HepG2 (cell line): Measurements from ENCODE around the gene MCRIP2. TPM values are rescaled to one million over a fixed set of nuclear protein-coding genes. Genes with fewer than 3 reads are reported as not detected.

Experiments
- ZBTB39 ChIP-seq: sonication (generic); formaldehyde crosslinking; IDR thresholded peaks from 2 replicates; pipeline ENCODE4 v1.5.0; 2020; ENCODE audit warnings: missing genetic modification reagents
- ZNF3 ChIP-seq: IDR thresholded peaks from 2 replicates; pipeline ENCODE4 v1.7.0; 2017; ENCODE audit warnings: inconsistent platforms
- ZNF343 ChIP-seq: sonication (generic); formaldehyde crosslinking; IDR thresholded peaks from 2 replicates; pipeline ENCODE4 v1.4.0; 2020; ENCODE audit warnings: mild to moderate bottlenecking, missing genetic modification reagents
- ZNF646 ChIP-seq: sonication (generic); formaldehyde crosslinking; IDR thresholded peaks from 2 replicates; pipeline ENCODE4 v1.9.0; 2021; ENCODE audit warnings: mild to moderate bottlenecking, missing genetic modification reagents
- polyA plus RNA-seq, 8 experiments: library from polyadenylated mRNA; depleted of rRNA in 3 of 8; stranded (reverse) in 7 of 8; unstranded in 1 of 8; fragments of >200 nt; fragmentation: Illumina TruSeq in 4 of 8; extraction: Trizol in 4 of 8; gene quantifications; 2 replicates each; pipeline versions ENCODE4 v1.2.1 to v1.2.3, GENCODE V29; 2011 to 2016; ENCODE audit warnings: low read depth in 4 of 8, missing spikeins in 1 of 8, mixed read lengths in 1 of 8; ENCODE audit not compliant: insufficient read depth in 1 of 8
- total RNA-seq, 5 experiments: library from RNA; depleted of rRNA; stranded (reverse); fragments of >200 nt; fragmentation: Illumina TruSeq; extraction: Trizol; gene quantifications; 2 replicates each; pipeline ENCODE4 v1.2.3, GENCODE V29; 2016; ENCODE audit warnings: low read depth in 1 of 5
- TF ChIP-seq, protein P1 (sequence below): sonication (generic); formaldehyde crosslinking; IDR thresholded peaks from 2 replicates; pipeline ENCODE4 v1.4.0; 2020; ENCODE audit warnings: missing genetic modification reagents
- TF ChIP-seq, protein P2 (sequence below): sonication (generic); formaldehyde crosslinking; IDR thresholded peaks from 2 replicates; pipeline ENCODE4 v1.9.0; 2022; ENCODE audit warnings: missing genetic modification reagents, mild to moderate bottlenecking, borderline replicate concordance
- TF ChIP-seq, protein P3 (sequence below): sonication (generic); formaldehyde crosslinking; IDR thresholded peaks from 2 replicates; pipeline ENCODE4 v1.4.0; 2020; ENCODE audit warnings: missing genetic modification reagents

MCRIP2 gene
- total and polyA plus RNA-seq, 2 of the 13 experiments (the other 11 are each of a cell fraction or from before 2014, with no cell fraction given): 39.6 to 76.7 TPM

DNA sequence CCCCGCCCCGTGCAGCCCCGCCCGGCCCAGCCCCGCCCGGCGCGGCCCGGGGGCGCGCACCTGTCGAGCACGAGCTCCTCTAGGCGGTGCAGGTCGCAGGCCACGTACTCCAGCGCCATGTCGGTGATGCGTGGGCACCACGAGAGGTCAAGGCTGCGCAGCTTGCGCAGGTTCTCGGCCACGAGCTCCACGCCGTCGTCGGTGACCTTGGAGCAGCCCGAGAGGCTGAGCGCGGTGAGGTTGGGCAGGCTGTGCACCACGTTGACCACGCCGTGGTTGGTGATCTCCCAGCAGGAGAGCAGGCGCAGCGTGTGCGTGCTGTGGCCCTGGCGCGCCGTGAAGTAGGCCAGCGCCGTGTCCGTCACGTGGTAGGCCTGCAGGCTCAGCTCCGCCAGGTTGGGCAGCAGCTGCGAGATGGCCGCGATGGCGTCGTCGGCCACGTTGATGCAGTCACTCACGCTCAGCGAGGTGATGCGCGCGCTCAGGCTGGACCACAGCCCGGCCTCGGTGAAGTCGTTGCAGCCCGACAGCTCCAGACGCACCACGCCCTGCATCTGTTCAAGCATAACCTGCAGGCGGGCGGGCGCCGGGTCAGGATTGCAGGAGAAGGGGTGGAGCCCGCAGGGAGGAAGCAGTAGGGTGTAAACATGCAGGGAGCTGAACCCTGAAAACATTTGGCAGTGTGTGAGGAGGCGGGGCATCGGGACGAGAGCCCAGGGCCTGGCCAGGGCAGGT, 53.9 kb downstream of the MCRIP2 start (continued):
- TF ChIP-seq, protein P1, sequence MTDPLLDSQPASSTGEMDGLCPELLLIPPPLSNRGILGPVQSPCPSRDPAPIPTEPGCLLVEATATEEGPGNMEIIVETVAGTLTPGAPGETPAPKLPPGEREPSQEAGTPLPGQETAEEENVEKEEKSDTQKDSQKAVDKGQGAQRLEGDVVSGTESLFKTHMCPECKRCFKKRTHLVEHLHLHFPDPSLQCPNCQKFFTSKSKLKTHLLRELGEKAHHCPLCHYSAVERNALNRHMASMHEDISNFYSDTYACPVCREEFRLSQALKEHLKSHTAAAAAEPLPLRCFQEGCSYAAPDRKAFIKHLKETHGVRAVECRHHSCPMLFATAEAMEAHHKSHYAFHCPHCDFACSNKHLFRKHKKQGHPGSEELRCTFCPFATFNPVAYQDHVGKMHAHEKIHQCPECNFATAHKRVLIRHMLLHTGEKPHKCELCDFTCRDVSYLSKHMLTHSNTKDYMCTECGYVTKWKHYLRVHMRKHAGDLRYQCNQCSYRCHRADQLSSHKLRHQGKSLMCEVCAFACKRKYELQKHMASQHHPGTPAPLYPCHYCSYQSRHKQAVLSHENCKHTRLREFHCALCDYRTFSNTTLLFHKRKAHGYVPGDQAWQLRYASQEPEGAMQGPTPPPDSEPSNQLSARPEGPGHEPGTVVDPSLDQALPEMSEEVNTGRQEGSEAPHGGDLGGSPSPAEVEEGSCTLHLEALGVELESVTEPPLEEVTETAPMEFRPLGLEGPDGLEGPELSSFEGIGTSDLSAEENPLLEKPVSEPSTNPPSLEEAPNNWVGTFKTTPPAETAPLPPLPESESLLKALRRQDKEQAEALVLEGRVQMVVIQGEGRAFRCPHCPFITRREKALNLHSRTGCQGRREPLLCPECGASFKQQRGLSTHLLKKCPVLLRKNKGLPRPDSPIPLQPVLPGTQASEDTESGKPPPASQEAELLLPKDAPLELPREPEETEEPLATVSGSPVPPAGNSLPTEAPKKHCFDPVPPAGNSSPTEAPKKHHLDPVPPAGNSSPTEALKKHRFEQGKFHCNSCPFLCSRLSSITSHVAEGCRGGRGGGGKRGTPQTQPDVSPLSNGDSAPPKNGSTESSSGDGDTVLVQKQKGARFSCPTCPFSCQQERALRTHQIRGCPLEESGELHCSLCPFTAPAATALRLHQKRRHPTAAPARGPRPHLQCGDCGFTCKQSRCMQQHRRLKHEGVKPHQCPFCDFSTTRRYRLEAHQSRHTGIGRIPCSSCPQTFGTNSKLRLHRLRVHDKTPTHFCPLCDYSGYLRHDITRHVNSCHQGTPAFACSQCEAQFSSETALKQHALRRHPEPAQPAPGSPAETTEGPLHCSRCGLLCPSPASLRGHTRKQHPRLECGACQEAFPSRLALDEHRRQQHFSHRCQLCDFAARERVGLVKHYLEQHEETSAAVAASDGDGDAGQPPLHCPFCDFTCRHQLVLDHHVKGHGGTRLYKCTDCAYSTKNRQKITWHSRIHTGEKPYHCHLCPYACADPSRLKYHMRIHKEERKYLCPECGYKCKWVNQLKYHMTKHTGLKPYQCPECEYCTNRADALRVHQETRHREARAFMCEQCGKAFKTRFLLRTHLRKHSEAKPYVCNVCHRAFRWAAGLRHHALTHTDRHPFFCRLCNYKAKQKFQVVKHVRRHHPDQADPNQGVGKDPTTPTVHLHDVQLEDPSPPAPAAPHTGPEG (CRISPR knock-in tag): peak; percentile 92
- TF ChIP-seq, protein P2, sequence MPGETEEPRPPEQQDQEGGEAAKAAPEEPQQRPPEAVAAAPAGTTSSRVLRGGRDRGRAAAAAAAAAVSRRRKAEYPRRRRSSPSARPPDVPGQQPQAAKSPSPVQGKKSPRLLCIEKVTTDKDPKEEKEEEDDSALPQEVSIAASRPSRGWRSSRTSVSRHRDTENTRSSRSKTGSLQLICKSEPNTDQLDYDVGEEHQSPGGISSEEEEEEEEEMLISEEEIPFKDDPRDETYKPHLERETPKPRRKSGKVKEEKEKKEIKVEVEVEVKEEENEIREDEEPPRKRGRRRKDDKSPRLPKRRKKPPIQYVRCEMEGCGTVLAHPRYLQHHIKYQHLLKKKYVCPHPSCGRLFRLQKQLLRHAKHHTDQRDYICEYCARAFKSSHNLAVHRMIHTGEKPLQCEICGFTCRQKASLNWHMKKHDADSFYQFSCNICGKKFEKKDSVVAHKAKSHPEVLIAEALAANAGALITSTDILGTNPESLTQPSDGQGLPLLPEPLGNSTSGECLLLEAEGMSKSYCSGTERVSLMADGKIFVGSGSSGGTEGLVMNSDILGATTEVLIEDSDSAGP (CRISPR knock-in tag): peak; percentile 73
- TF ChIP-seq ZNF343 (CRISPR knock-in tag): 0 out of 2 replicates have a peak, but pooled peaks have one; percentile 65
- 0 out of 2 replicates have a peak, but pooled peaks have one; percentile 28 for TF ChIP-seq ZNF3 (CRISPR knock-in tag)
- TF ChIP-seq ZBTB39 (CRISPR knock-in tag): peak; percentile 65; the same call in 1 of the 2 replicates
- 0 out of 2 replicates have a peak, but pooled peaks have one; percentile 21 for TF ChIP-seq ZNF646 (CRISPR knock-in tag)
- TF ChIP-seq, protein P3, sequence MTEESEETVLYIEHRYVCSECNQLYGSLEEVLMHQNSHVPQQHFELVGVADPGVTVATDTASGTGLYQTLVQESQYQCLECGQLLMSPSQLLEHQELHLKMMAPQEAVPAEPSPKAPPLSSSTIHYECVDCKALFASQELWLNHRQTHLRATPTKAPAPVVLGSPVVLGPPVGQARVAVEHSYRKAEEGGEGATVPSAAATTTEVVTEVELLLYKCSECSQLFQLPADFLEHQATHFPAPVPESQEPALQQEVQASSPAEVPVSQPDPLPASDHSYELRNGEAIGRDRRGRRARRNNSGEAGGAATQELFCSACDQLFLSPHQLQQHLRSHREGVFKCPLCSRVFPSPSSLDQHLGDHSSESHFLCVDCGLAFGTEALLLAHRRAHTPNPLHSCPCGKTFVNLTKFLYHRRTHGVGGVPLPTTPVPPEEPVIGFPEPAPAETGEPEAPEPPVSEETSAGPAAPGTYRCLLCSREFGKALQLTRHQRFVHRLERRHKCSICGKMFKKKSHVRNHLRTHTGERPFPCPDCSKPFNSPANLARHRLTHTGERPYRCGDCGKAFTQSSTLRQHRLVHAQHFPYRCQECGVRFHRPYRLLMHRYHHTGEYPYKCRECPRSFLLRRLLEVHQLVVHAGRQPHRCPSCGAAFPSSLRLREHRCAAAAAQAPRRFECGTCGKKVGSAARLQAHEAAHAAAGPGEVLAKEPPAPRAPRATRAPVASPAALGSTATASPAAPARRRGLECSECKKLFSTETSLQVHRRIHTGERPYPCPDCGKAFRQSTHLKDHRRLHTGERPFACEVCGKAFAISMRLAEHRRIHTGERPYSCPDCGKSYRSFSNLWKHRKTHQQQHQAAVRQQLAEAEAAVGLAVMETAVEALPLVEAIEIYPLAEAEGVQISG (CRISPR knock-in tag): peak; percentile 62; the same call in 1 of the 2 replicates
